A549 (cell line): ENCODE measurements around the gene TXNDC2. TPM values are rescaled to one million over a fixed set of nuclear protein-coding genes. Genes with fewer than 3 reads are reported as not detected.

Experiments
- ATAC-seq, 2 experiments: fragments of 200-7000 bp in 1 of 2; fragments of >200 bp in 1 of 2; cut with Nextera tagmentation in 1 of 2; cut with Tn5 transposase in 1 of 2; 3 replicates each; pipeline versions ENCODE4 v1.8.0 to v1.9.1; 2018 to 2020; ENCODE audit warnings: mild to moderate bottlenecking in 1 of 2, moderate library complexity in 1 of 2
- CTCF ChIA-PET: fragments of 300-600 bp; sonication (Branson Sonifier 250); formaldehyde crosslinking; extraction: SDS; loops from one replicate; lab custom pipeline; 2021; ENCODE audit warnings: antibody characterized with exemption, inconsistent platforms; lab: Yijun Ruan, JAX
- POLR2A ChIA-PET: fragments of 350-600 bp; formaldehyde crosslinking; extraction: SDS; loops from one replicate; lab custom pipeline; 2021; ENCODE audit warnings: antibody characterized with exemption, inconsistent platforms; lab: Yijun Ruan, JAX
- DNase-seq, 2 experiments: peaks; one replicate each; pipeline versions ENCODE4 v3.0.0 to v3.0.0-alpha.2; 2011 to 2016; ENCODE audit warnings: low read depth in 1 of 2, low spot score in 1 of 2
- FAIRE-seq: peaks from 2 replicates; lab custom pipeline; 2011; peaks lifted over from hg19 to GRCh38; lab: Jason Lieb, UNC
- H3K27ac ChIP-seq, 2 experiments: fragments of >200 bp; sonication (Bioruptor Twin); formaldehyde crosslinking; 3 replicates each; pipeline ENCODE4 v1.5.1; 2016 to 2017
- H3K4me1 ChIP-seq: fragments of >200 bp; sonication (Bioruptor Twin); formaldehyde crosslinking; 3 replicates; pipeline ENCODE4 v1.6.1; 2016
- H3K4me2 ChIP-seq: fragments of >200 bp; sonication (Bioruptor Twin); formaldehyde crosslinking; 3 replicates; pipeline ENCODE4 v1.6.1; 2016
- H3K4me3 ChIP-seq: fragments of >200 bp; sonication (Bioruptor Twin); formaldehyde crosslinking; 3 replicates; pipeline ENCODE4 v1.5.1; 2016
- H3K9me3 ChIP-seq: fragments of >200 bp; sonication (Bioruptor Twin); formaldehyde crosslinking; 3 replicates; pipeline ENCODE4 v1.6.1; 2016
- CEBPB ChIP-seq, 2 experiments: fragments of >200 bp in 1 of 2; sonication (Bioruptor Twin) in 1 of 2; formaldehyde crosslinking in 1 of 2; IDR thresholded peaks; 2 replicates each; pipeline ENCODE4 v1.6.1; 2012 to 2016
- EHMT2 ChIP-seq: fragments of 200-600 bp; sonication (generic); IDR thresholded peaks from 2 replicates; pipeline ENCODE4 v1.6.1; 2016; ENCODE audit warnings: antibody characterized with exemption, low read depth, mild to moderate bottlenecking, moderate library complexity
- EP300 ChIP-seq, 2 experiments: fragments of >200 bp; sonication (Bioruptor Twin); formaldehyde crosslinking; IDR thresholded peaks; 2 replicates in 1 of 2; 3 replicates in 1 of 2; pipeline ENCODE4 v1.6.1; 2016 to 2017
- FOSB ChIP-seq: fragments of 250-450 bp; sonication (Bioruptor Pico); IDR thresholded peaks from 2 replicates; pipeline ENCODE4 v1.5.0; 2020; ENCODE audit warnings: mild to moderate bottlenecking, moderate library complexity
- FOXS1 ChIP-seq: fragments of 250-450 bp; sonication (Bioruptor Pico); IDR thresholded peaks from 2 replicates; pipeline ENCODE4 v1.5.0; 2020; ENCODE audit warnings: mild to moderate bottlenecking, moderate library complexity
- GATA3 ChIP-seq: IDR thresholded peaks from 2 replicates; pipeline ENCODE4 v1.6.1; 2012; ENCODE audit warnings: borderline replicate concordance
- HDAC2 ChIP-seq: fragments of 200-600 bp; sonication (generic); IDR thresholded peaks from 2 replicates; pipeline ENCODE4 v1.6.1; 2016
- HOXB13 ChIP-seq: fragments of 250-450 bp; sonication (Bioruptor Pico); IDR thresholded peaks from 2 replicates; pipeline ENCODE4 v1.5.0; 2020; ENCODE audit warnings: low read depth, mild to moderate bottlenecking, moderate library complexity
- NPAS2 ChIP-seq: fragments of 250-450 bp; sonication (Bioruptor Pico); IDR thresholded peaks from 2 replicates; pipeline ENCODE4 v1.8.0; 2022; ENCODE audit warnings: mild to moderate bottlenecking, moderate library complexity, borderline replicate concordance
- PHF8 ChIP-seq: fragments of 200-600 bp; sonication (generic); IDR thresholded peaks from 2 replicates; pipeline ENCODE4 v1.6.1; 2016; ENCODE audit warnings: low read depth, mild to moderate bottlenecking, antibody characterized with exemption, moderate library complexity, borderline replicate concordance
- POLR2AphosphoS2 ChIP-seq: conservative IDR thresholded peaks from 2 replicates; pipeline ENCODE4 v1.6.1; 2012; ENCODE audit warnings: low read length, improper control_type of control experiment, inconsistent platforms
- RCOR1 ChIP-seq: fragments of 150-350 bp; IDR thresholded peaks from 2 replicates; pipeline ENCODE4 v1.6.1; 2014; ENCODE audit warnings: antibody characterized with exemption, low read length, low read depth
- RNF2 ChIP-seq: fragments of 200-600 bp; sonication (generic); IDR thresholded peaks from 2 replicates; pipeline ENCODE4 v1.6.1; 2016; ENCODE audit warnings: low read depth, mild to moderate bottlenecking, antibody characterized with exemption, moderate library complexity, borderline replicate concordance
- ZSCAN20 ChIP-seq: fragments of 250-450 bp; sonication (Bioruptor Pico); IDR thresholded peaks from 2 replicates; pipeline ENCODE4 v1.8.0; 2022; ENCODE audit warnings: mild to moderate bottlenecking, moderate library complexity
- WGBS: methylation state at CpG from one replicate; pipeline ENCODE4 v1.1.6; 2017; ENCODE audit errors: missing lambda C conversion rate; 5-methylcytosine and 5-hydroxymethylcytosine counted together
- polyA plus RNA-seq, 4 experiments: library from polyadenylated mRNA; depleted of rRNA in 3 of 4; stranded (reverse); fragments of >200 nt; fragmentation: RNase III in 1 of 4; extraction: RNeasy Plus Mini Kit Qiagen cat#74134 plus additional on column Dnase treatment in 1 of 4; gene quantifications; 2 replicates in 3 of 4; 3 replicates in 1 of 4; pipeline ENCODE4 v1.2.3, GENCODE V29; 2011 to 2017
- TF ChIP-seq, protein P1 (sequence below): fragments of >200 bp; sonication (Bioruptor Twin); formaldehyde crosslinking; IDR thresholded peaks from 3 replicates; pipeline ENCODE4 v1.6.1; 2016
- TF ChIP-seq, protein P2 (sequence below): fragments of 250-450 bp; sonication (Bioruptor Pico); IDR thresholded peaks from 2 replicates; pipeline ENCODE4 v1.5.0; 2020; ENCODE audit warnings: low read depth, mild to moderate bottlenecking, moderate library complexity
- TF ChIP-seq, protein P3 (sequence below): IDR thresholded peaks from 2 replicates; pipeline ENCODE4 v1.6.1; 2012
- TF ChIP-seq, protein P4 (sequence below): fragments of 200-600 bp; sonication (generic); IDR thresholded peaks from 2 replicates; pipeline ENCODE4 v1.6.1; 2016; ENCODE audit warnings: antibody characterized with exemption, mild to moderate bottlenecking, moderate library complexity
- TF ChIP-seq, protein P5 (sequence below): IDR thresholded peaks from 2 replicates; pipeline ENCODE4 v1.6.1; 2012; ENCODE audit warnings: low read depth, borderline replicate concordance
- TF ChIP-seq, protein P6 (sequence below): fragments of 250-450 bp; sonication (Bioruptor Pico); IDR thresholded peaks from 2 replicates; pipeline ENCODE4 v1.5.0; 2021; ENCODE audit warnings: mild to moderate bottlenecking, moderate library complexity, borderline replicate concordance

Gene TXNDC2
- polyA plus RNA-seq, 2 of the 4 experiments (the other 2 are of a cell fraction) = 0.06 to 0.16 TPM

DNA sequence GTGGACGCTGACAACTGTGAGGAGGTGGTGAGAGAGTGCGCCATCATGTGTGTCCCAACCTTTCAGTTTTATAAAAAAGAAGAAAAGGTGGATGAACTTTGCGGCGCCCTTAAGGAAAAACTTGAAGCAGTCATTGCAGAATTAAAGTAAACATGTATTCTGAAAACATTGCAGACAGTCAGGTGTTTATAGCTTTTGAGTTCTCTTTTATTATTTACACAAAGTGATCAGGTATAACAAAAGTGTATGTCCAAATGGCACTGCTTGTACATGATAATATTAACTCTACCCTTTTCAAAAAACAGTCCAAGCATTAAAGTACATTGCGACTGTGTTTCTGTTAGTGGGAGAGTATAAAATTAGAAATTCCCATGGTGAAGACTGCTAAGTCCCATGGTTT, 2.2 kb downstream of the TXNDC2 start:
- POLR2A ChIA-PET = no interaction called here

DNA sequence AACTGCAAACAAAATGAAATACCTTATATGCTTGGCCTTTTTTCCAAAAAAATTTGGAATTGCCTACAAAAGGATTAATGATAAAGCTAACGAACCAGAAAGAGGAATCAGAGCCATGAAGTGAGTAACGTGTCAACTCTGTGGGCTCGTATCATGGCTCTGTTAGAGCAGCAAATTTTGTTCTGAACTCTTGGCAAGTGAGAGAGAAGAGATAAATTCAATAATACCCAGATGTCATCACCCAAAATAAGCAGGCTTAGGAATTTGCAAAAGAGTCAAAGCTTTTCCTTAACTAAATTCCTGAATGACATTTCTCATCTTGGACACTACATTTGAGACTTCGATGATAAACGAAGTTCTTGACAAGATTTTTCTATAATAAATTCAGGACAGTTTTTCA, 4.4 kb downstream of the TXNDC2 start:
- Histone ChIP-seq H3K27ac (no peak overlapping the region), H3K9me3 (no peaks in the 10 kb centered on the region), H3K4me3 (no peak overlapping the region)
- FAIRE-seq = no peak
- ChIA-PET CTCF (no interaction called here), POLR2A (no interaction called here)
- DNase-seq = no peak
- ATAC-seq = no peak
- no peak for TF ChIP-seq CEBPB (IDR thresholded peaks at IDR 0.05)
- TF ChIP-seq, all 56 proteins: peak for 0
- 92% methylated on average over 5 of the region's 5 CpGs for WGBS
- Histone ChIP-seq H3K4me1 (peaks cover 6% of the 10 kb centered on the region; the same call in 2 of the 3 replicates), H3K4me2 (no peak overlapping the region)

More for the DNA sequence above, 2.2 kb downstream of the TXNDC2 start:
- CTCF ChIA-PET = no interaction called here
- Histone ChIP-seq H3K4me1 (peaks cover 6% of the 10 kb centered on the region; the same call in 1 of the 3 replicates), H3K4me3 (no peak overlapping the region), H3K9me3 (no peaks in the 10 kb centered on the region)
- TF ChIP-seq, protein P1, sequence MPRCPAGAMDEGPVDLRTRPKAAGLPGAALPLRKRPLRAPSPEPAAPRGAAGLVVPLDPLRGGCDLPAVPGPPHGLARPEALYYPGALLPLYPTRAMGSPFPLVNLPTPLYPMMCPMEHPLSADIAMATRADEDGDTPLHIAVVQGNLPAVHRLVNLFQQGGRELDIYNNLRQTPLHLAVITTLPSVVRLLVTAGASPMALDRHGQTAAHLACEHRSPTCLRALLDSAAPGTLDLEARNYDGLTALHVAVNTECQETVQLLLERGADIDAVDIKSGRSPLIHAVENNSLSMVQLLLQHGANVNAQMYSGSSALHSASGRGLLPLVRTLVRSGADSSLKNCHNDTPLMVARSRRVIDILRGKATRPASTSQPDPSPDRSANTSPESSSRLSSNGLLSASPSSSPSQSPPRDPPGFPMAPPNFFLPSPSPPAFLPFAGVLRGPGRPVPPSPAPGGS = no peak
- TF ChIP-seq, protein P2, sequence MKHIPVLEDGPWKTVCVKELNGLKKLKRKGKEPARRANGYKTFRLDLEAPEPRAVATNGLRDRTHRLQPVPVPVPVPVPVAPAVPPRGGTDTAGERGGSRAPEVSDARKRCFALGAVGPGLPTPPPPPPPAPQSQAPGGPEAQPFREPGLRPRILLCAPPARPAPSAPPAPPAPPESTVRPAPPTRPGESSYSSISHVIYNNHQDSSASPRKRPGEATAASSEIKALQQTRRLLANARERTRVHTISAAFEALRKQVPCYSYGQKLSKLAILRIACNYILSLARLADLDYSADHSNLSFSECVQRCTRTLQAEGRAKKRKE = no peak
- TF ChIP-seq RCOR1 = no peak
- TF ChIP-seq, protein P3, sequence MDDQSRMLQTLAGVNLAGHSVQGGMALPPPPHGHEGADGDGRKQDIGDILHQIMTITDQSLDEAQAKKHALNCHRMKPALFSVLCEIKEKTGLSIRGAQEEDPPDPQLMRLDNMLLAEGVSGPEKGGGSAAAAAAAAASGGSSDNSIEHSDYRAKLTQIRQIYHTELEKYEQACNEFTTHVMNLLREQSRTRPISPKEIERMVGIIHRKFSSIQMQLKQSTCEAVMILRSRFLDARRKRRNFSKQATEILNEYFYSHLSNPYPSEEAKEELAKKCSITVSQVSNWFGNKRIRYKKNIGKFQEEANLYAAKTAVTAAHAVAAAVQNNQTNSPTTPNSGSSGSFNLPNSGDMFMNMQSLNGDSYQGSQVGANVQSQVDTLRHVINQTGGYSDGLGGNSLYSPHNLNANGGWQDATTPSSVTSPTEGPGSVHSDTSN = no peak
- no peak for TF ChIP-seq NPAS2 (CRISPR knock-in tag)
- no peak for TF ChIP-seq FOSB (CRISPR knock-in tag)
- no peak for TF ChIP-seq EHMT2
- TF ChIP-seq, protein P4, sequence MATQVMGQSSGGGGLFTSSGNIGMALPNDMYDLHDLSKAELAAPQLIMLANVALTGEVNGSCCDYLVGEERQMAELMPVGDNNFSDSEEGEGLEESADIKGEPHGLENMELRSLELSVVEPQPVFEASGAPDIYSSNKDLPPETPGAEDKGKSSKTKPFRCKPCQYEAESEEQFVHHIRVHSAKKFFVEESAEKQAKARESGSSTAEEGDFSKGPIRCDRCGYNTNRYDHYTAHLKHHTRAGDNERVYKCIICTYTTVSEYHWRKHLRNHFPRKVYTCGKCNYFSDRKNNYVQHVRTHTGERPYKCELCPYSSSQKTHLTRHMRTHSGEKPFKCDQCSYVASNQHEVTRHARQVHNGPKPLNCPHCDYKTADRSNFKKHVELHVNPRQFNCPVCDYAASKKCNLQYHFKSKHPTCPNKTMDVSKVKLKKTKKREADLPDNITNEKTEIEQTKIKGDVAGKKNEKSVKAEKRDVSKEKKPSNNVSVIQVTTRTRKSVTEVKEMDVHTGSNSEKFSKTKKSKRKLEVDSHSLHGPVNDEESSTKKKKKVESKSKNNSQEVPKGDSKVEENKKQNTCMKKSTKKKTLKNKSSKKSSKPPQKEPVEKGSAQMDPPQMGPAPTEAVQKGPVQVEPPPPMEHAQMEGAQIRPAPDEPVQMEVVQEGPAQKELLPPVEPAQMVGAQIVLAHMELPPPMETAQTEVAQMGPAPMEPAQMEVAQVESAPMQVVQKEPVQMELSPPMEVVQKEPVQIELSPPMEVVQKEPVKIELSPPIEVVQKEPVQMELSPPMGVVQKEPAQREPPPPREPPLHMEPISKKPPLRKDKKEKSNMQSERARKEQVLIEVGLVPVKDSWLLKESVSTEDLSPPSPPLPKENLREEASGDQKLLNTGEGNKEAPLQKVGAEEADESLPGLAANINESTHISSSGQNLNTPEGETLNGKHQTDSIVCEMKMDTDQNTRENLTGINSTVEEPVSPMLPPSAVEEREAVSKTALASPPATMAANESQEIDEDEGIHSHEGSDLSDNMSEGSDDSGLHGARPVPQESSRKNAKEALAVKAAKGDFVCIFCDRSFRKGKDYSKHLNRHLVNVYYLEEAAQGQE = no peak
- TF ChIP-seq, all 56 proteins: peak for 0
- Histone ChIP-seq H3K4me2 (no peak overlapping the region), H3K27ac (no peak overlapping the region)
- no peak for FAIRE-seq
- ATAC-seq = no peak
- WGBS = 92% methylated on average over 5 of the region's 5 CpGs
- DNase-seq = no peak

DNA sequence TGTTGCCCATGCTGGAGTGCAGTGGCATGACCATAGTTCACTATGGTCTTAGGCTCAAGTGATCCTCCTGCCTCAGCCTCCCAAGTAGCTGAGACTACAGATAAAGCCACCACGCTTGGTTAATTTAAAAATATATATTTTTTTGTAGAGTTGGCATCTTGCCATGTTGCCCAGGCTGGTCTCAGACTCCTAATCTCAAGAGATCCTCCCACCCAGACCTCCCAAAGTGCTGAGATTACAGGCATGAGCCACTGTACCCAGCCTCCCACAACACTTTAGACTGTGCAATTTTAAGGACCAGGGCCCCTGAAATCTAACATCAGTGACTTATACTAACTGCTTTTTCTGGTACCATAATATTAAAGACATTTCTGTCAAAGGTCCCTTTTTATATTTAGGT, 5.2 kb downstream of the TXNDC2 start:
- Histone ChIP-seq H3K4me3 (no peak overlapping the region), H3K27ac (peak overlapping the region in 1 of 2 experiments; percentile 61; a peak in 1 of 6 replicates), H3K9me3 (no peaks in the 10 kb centered on the region), H3K4me1 (peaks cover 6% of the 10 kb centered on the region; the same call in 2 of the 3 replicates), H3K4me2 (no peak overlapping the region)
- ATAC-seq = no peak
- 82% methylated on average over 1 of the region's 1 CpG for WGBS
- CTCF ChIA-PET = no interaction called here
- DNase-seq = no peak
- FAIRE-seq = no peak
- POLR2A ChIA-PET = no interaction called here
- TF ChIP-seq RNF2 (no peak), POLR2AphosphoS2 (no peak), ZSCAN20 (no peak), GATA3 (no peak), PHF8 (no peak), EP300 (IDR thresholded peaks at IDR 0.05) (no peak), FOXS1 (CRISPR knock-in tag) (no peak), HOXB13 (no peak), HDAC2 (no peak)
- TF ChIP-seq, protein P5, sequence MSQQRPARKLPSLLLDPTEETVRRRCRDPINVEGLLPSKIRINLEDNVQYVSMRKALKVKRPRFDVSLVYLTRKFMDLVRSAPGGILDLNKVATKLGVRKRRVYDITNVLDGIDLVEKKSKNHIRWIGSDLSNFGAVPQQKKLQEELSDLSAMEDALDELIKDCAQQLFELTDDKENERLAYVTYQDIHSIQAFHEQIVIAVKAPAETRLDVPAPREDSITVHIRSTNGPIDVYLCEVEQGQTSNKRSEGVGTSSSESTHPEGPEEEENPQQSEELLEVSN = no peak
- TF ChIP-seq, protein P6, sequence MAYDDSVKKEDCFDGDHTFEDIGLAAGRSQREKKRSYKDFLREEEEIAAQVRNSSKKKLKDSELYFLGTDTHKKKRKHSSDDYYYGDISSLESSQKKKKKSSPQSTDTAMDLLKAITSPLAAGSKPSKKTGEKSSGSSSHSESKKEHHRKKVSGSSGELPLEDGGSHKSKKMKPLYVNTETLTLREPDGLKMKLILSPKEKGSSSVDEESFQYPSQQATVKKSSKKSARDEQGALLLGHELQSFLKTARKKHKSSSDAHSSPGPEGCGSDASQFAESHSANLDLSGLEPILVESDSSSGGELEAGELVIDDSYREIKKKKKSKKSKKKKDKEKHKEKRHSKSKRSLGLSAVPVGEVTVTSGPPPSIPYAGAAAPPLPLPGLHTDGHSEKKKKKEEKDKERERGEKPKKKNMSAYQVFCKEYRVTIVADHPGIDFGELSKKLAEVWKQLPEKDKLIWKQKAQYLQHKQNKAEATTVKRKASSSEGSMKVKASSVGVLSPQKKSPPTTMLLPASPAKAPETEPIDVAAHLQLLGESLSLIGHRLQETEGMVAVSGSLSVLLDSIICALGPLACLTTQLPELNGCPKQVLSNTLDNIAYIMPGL (CRISPR knock-in tag) = no peak
- TF ChIP-seq, protein P1 = no peak
- TF ChIP-seq, protein P3 = no peak
